ENCODE data around the gene KARS1.
"Not testable (repeated sequence)": the region's sequence is repeated elsewhere in the genome, so short reads cannot be mapped to it uniquely, and the experiment has no call there.

KARS1 gene

DNA sequence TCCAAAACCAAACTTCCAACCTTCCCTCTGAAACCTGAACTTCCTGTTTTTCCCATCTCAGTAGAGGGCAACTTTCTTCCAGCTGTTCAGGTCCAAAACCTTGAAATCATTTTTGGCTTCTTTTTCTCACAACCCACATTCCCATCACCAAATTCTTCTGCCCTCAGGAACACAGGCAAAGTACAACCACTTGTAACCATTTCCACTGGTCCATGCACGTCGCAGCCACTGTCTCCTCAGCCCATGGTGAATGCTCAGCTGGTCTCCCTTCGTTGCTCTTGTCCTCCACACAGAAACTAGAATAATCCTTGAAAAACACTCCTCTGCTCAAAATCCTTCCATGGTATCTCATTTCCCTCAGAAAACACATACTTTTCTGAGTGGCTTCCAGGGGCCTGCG lies 20.7 kb downstream of the KARS1 start:
- DNase-seq (ENCODE audit: low read depth in 4 of 4, low spot score in 1 of 4) = no peak

DNA sequence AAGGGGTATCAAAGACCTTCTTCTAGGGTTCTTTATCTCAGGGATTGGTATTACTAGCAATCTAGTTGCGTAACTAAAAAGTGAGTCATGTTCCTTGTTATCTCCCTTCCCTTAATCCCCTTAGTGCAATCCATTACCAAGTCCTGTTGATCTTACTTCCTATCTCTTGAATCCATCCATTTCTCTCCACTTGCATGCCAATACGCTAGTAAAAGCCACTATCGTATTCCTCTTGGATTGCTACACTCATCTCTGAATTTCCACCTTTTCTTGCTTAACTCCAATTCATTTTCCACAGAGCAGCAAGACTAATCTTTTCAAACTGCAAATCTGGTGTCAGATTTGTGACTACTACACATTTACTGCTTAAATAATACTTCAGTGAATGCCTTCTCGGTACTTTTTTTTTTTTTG lies 22.5 kb downstream of the KARS1 start:
- no peak for DNase-seq (ENCODE audit: low read depth in 4 of 4, low spot score in 1 of 4)

DNA sequence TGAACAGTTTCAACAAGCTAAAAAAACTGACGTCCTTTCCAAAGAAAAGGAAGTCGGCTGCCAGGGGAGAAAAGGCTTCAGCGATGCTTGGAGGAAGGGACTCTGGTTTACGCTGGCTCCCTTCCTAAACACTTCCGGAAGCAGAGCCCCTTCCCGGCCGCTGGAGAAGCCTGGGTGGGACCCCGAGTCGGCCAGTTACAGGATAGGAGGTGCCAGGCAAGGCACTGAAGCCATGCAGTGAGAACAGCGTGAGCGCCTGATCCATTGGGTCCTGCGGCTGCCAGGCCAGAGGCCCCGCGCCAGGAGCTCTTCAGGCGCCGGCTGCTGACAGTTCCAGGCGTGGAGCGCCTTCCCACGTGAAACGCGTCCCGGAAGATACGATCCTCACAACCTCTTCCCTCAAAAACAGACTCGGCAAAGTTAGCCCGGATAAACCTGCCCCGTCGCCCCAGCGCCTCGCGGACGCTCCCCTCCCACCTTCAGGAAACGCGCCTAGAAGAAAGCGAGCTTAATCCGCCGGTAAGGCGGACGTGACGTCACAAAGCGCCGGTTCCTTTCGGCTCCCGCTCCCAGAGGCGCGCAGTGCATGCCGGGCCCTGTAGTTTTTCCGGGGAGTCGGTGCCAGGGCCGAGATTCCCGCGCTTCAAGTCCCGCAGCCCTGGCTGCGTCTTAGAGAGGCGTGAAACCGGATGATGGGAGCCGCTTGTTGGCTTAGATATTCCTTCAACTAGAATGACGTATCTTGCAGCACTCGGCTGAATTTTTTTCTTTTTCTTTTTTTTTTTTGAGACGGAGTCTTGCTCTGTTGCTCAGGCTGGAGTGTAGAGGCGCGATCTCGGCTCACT lies 24.5 kb downstream of the KARS1 start, which contains the start of gene ADAT1:
Gene ADAT1, minus strand, starts transcription at position 521 of the 845 bp plus-strand sequence. CDS start 2,482 bp downstream, outside the sequence.
- DNase-seq (ENCODE audit: low read depth in 4 of 4, low spot score in 1 of 4) = peak; percentile 89 to 97 (median 96)

DNA sequence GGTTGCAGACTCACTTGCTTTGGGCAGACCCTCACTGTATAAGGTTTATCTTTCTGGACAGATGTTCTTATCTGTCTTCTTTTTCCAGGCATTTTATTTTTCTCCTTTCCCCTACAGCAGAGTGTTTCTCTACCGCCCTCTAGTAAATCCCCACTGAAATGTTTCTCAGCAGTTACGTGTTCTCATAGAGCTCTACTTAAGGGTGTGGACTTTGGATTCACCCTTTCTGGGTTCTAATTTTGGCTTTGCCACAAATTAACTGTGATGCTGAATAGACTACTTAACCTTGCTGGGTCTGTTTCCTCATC lies 26.3 kb downstream of the KARS1 start:
- DNase-seq (ENCODE audit: low read depth in 4 of 4, low spot score in 1 of 4) = no peak

DNA sequence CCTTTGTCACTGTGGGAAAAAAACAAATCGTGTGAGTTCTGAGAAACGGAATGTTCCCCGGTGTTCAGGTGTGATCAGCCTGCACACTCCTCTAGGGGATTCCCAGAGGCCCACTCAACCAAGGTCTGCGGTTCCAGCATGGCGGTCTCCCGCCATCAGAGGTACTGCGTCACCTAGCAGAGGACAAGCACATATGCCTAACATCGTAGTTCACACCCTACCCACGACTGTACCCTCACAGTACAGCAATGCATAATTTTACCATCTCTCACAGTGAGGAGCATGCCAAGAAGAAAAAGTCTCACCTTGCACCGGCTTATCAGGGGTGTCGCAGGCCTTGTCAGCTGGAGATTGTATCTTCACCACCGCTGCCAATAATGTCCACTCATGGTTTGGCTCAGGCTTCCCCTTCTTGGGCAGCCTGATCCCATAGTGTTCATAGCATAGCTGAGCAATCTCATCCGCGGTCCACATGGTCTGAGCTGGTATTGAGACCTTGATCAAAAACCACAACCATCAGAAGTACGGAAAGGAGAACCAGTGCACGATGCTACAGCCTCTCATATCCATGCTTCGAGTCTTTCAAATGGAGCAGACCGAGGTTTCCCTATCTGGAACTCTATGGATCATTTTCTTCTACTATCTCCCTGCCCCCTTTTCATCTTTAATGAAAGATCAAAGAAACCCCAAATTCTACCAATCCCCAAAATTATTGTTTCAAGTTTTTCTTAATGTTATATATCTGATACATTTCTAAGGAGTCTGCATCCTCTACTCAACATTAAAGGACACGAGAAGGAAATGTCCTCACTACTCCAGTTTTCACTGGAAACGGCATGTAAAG lies 26.9 kb downstream of the KARS1 start:
- DNase-seq (ENCODE audit: low read depth in 4 of 4, low spot score in 1 of 4) = no peak

DNA sequence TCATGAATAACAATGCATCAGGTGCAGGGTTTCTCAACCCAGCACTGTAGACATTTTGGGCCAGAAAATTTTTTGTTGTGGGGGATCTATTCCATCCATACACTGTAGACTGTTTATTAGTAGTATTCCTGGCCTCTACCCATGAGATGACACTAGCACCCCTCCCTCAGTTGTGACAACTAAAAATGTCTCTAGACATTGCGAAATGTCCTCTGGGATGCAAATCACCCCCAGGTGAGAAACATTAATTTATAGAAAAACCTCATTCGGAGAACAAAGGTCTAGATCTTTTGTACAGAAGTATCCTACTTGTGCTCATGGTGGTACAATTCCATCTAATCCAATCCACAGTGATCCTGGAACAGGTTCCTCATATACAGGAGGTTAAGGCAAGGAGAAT lies 28.7 kb downstream of the KARS1 start:
- DNase-seq (ENCODE audit: low read depth in 4 of 4, low spot score in 1 of 4) = no peak

DNA sequence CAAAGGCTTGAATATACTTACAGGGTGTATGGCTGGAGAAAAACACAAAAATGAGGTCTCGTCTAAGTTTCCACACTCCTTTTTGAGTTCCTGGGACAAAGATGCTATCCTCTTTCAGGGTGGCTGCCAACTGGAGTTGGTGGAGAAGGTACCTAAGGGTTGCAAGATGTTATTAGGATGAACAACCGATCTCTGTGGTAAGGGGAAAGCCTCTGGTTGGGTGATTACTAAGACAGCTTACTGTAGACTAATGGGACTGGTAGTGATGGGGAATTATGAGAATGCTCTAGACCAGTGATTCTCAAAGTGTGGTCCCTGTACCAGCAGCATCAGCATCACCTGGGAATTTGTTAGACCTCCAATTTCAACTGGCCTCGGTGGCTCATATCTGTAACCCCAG lies 30.3 kb downstream of the KARS1 start:
- no peak for DNase-seq (ENCODE audit: low read depth in 4 of 4, low spot score in 1 of 4)

DNA sequence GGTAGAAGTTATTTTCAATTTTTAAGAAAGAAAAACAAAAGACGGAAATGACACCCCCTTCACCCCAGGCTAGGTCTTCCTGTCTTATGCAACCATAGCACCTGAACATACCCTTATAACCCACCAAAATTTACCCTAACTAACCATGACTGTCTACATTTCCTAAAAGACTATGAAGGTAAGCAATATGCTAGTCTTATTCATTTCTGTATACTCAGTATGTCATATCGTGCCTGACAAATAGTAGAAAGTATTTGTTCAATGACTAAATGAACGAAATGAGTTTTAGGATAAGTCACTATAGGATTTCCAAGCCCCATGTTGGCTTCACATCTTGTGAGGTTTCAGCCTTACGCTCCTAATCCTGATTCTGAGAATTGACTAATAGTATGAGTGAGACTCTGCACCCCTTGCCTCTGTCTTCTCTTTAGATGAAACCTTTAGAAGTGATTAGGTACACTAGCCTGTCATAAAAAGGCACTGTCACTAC lies 30.9 kb downstream of the KARS1 start:
- no peak for DNase-seq (ENCODE audit: low read depth in 4 of 4, low spot score in 1 of 4)

DNA sequence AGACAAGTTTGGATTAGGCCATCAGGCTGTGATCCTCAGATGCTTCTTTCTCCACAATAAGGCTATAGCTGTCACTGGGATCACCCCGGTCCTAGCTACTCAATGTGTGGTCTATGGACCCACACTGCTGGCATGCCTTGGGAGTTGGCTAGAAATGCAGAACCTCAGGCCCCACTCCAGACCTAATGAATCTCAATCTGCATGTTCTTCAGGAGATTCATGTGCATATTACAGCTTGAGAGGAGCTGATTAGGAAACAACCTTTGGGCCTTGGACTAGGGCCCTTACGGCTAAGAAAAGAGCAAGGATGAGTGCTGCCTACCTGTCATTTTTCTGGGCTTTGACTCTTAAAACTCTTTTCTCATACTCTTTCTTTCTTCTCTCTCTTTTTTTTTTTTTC lies 31.8 kb downstream of the KARS1 start:
- no peak for DNase-seq (ENCODE audit: low read depth in 4 of 4, low spot score in 1 of 4)

DNA sequence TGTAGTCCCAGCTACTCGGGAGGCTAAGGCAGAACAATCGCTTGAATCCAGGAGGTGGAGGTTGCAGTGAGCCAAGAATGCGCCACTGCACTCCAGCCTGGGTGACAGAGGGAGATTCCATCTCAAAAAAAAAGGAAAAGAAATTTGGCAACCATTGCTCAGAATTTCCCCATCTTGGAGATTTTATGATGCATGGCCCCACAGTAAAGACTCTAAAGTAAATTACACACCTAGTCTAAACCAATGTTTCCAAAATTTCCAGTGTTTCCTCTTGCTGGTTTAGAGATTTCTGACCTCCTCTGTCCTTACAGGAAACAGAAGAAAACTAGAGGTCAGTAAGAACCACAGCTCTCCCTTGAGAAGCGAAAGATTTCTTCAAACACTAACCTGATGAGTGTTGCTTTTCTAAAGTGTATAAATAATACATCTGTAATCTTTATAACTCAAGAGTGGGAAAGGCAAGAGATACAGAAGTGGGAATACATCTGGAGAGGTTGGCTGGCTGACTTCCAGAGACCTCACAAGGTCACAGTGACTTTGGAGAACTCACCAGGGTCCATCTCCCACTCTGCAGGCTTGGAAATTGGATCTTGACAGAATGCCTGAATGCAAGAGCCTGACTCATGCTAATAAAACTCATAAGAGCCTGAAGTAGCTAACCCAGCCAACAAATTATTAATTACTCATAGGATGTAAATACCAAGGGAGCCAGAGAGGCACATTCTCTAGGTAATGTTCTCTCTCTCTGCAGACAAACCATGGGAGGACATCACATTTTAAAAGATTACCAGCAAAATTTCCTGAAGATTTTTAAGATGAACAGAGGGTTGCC lies 33.2 kb downstream of the KARS1 start:
- DNase-seq (ENCODE audit: low read depth in 4 of 4, low spot score in 1 of 4) = no peak

DNA sequence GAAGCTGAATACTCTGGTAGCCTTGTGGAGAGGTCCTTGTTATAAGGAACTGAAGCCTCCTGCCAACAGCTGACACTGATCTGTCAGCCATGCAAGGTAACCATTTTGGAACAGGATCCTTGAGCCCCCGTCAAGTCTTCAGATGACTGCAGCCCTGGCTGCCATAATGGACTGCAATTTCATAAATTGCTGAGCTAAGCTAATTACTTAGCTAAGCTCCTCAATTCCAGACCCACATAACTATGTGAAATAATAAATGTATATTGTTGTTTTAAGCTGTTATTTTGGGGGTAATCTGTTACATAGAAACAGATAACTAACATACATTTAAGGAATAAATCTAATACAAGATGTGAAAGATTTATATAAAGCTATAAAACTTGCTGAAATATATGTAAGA lies 41.0 kb downstream of the KARS1 start:
- DNase-seq (ENCODE audit: low read depth in 4 of 4, low spot score in 1 of 4) = no peak

DNA sequence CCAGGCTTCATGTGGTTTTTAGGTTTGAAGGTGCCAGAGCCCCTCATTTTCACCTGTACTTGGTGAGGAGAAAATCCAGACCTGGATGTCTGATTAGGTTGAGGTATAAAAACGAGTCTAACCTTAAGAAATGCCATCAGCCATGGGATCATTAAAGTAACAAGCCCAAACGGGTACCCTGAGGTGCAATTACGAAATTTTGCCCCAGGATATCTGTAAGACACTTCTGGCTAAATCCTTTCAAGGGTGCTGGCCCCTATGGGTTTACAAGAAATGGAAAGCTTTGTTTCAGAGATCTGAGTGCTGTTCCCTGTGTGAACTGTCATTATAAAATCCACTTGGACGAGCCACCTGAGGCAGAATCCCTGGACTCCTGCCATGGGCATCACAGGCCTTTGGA lies 44.2 kb downstream of the KARS1 start:
- no peak for DNase-seq (ENCODE audit: low read depth in 4 of 4, low spot score in 1 of 4)

DNA sequence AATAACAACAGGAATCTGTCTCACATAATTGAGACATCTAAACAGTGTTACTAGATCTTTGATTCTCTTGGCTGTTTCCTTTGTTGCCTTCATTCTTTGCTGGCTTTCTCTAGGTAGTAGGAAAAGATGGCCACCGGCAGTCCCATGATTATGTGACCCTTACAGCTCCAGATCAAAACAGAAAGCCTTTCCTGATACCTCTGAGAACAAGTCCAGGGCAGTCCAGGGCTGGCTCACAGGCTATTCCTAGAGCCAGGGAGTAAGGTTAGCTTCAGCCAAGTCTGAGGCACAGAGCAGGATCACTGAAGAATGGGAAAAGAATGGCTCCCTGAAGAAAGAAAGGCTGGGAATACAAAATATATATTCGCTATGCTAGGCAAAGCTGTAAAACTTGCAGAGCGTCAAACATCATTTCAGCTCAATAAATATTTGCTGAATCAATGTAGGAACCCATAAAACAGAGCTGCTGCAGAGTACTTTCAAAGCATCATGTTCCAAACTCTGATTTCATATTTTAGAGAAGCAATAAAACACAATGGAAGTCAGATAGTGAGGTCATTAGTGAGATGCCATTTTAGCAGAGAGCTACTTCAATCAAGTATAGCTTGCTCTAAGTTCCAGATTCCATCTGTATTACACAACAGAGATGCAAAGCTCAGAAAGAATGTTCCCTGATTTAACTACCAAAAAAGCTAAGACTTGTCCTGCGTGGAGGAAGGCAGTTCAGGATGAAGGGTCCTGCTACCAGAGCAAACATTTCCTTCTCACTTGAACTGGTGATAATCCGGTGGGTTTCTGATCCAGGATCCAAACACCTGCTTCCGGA lies 47.8 kb downstream of the KARS1 start:
- DNase-seq (ENCODE audit: low read depth in 4 of 4, low spot score in 1 of 4) = no peak

DNA sequence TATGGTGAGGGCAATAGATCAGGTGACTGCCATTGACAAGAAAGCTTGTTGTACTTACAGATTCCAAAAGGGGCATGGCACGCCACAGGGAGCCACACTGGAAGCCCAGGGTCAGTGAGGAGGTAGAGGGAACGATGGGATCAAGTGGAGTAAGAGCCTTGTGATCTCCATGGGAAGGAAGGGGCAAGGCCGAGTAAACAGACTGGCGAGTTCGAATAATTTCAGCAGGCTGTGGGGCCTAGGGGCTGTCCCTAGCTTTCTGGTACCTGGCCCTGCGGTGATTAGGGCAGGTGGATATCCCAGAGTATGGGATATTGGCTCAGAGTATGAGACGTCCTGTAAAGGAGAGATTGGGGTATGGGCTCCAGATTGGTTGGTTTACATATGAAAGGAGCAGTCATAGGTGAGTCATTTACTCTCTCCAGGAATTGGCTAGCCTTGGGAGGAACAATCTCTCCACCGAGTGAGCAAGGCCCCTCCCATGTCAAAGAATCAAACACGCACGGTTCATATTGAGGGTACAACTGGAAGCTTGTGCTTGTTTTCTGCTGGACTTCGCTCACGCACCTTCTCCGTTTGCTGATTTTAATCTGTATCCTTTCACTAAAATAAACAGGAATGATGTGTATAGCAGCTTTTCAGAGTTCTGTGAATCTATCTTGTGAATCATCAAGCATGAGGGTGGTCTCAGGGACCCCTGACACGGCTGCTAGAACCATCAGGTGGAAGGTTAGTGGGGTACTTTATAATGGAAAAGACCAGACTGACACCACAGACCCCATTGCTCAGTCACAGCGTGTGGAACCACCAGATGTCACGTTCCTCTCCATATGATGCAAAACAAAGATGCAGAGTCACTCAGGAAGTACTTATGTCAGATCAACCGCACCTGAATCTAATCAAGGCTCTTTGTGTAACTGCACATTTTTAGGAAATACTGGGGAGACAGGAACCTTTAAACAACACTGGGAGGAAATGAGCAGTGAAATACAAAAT lies 53.3 kb downstream of the KARS1 start:
- no peak for DNase-seq (ENCODE audit: low read depth in 4 of 4, low spot score in 1 of 4)

DNA sequence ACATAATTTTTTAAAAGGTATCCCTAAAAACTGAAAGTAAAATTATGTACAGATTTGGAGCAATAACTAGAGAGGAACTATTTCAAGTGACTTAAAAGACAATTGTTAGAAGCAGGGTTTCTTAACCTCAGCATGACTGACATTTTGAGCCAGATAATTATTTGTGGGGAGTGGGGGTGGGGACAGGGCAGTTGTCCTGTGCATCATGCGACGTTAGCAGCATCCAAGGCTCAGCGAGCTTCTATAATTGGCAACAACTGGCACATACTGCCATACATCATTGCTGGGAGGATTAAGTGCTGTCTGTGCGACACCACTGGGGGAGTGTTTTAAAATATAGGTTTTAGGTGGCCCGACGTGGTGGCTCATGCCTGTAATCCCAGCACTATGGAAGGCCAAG lies 54.2 kb downstream of the KARS1 start:
- DNase-seq (ENCODE audit: low read depth in 4 of 4, low spot score in 1 of 4) = no peak

DNA sequence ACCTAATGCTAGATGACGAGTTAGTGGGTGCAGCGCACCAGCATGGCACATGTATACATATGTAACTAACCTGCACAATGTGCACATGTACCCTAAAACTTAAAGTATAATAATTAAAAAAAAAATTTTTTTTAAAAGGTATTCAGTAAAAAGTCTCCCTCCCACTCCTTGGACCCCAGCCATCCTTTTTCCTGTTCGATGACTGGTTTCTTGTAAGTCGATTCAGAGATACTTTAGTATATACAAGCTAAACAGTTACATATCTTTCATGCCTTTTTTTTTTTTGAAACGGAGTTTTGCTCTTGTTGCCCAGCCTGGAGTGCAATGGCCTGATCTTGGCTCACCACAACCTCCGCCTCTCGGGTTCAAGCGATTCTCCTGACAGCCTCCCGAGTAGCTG lies 55.5 kb downstream of the KARS1 start:
- not testable (repeated sequence) for DNase-seq (ENCODE audit: low read depth in 4 of 4, low spot score in 1 of 4)

DNA sequence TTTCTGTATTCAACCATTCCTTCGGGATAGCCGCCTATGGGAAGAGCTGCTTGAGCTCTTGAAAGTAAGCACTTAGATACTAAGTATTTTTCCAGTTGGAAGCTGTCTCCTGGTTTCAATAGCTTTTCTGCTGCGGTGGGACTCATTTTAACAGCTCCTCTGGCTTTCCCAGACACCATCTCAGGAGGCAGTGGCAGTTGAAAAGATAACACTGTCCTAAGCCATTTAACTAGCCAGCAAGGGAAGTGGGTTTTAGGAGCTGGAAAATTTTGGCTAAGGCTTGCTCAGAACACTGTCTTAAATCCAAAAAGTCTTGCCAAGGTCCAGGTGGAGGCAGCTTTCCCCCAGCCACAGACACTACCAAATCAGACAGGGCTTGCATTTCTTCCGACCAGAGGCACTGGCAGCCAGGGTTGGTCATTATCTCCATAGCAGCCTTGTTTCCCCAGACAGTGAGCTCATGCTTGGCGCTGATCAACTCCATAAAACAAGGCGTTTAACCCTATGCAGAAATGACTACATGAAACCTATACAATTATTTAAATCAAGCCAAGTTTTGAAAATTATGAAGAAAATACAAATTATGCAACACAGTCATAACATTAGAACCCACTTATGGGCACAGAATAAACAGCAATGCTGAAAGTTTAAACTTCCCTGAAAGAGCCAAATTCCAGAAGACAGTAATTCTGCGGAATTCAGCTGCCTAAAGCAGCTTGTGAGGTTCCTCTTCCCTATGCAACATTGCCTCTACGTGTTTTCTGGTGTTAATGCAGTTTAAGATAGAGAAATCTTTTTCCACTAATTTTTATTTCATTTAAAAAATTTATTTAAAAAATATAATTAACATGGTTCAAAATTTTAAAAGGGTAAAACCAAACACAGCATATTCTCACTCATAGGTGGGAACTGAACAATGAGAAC lies 56.3 kb downstream of the KARS1 start:
- DNase-seq (ENCODE audit: low read depth in 4 of 4, low spot score in 1 of 4) = no peak

DNA sequence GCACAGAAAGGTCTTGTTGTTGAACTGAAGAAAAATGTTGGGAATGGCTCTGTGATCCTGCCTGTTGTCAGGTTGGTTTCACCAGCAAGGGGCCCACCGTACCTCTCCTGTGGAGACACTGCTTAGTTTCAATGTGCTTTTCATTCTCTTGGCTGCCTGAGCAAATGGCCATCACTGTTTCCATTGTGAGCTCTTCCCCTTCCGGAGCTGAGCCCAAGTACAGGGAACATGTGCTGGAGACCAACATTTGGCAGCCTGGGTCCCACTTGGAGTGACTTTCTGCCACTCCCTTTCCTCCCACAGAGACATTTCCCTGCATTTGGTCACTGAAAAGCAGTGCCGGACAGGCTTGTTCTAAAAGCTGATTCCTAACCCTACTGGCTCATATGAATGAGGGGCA lies 58.2 kb downstream of the KARS1 start:
- DNase-seq (ENCODE audit: low read depth in 4 of 4, low spot score in 1 of 4) = no peak

Data from stimulated activated CD4-positive, alpha-beta T cell treated with anti-CD3 and anti-CD28 coated beads, Interleukin-1b, Interleukin-23, amount 100 ng/mL, for 24 hours (primary cell).